HG02943 (cell line): ENCODE measurements around the gene SH2D1B.
"Not testable (repeated sequence)": the region's sequence is repeated elsewhere in the genome, so short reads cannot be mapped to it uniquely, and the experiment has no call there.

Source experiments
- ATAC-seq: cut with Tn5 transposase; IDR thresholded peaks from one replicate; pipeline ENCODE4 v1.9.1; 2021; ENCODE audit warnings: mild to moderate bottlenecking, low read depth, moderate library complexity; ENCODE audit not compliant: unreplicated experiment

SH2D1B gene

DNA sequence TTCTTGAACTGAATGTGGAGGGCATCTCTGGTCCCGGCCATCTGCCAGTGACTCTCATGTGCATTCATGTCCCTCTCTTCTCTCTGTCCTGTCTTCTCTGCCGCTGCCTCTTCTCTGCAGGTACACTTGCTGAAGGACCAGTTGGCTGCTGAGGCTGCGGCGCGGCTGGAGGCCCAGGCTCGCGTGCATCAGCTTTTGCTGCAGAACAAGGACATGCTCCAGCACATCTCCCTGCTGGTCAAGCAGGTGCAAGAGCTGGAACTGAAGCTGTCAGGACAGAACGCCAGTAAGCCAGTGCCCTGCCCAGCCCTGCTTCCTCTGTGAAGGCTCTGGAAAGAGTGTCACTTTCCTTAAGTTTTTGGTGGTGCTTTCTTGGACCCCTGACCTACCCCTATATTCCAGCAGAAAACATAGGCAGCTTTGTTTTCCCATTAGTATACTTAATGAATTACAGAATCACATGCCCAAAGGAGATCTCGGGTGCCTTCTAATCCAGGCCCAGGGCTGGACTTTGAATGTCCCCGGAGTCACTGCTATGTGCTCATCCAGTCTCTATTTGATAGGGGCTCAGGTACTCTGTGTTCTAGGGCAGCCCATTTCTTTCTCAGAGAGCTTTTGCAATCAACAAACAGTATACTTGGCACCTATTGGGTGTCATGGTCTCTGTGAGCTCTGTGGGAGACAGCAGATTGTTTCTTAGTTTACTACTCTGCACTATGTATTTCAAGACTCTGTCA, 46.5 kb downstream of the SH2D1B start:
- no peak for ATAC-seq

DNA sequence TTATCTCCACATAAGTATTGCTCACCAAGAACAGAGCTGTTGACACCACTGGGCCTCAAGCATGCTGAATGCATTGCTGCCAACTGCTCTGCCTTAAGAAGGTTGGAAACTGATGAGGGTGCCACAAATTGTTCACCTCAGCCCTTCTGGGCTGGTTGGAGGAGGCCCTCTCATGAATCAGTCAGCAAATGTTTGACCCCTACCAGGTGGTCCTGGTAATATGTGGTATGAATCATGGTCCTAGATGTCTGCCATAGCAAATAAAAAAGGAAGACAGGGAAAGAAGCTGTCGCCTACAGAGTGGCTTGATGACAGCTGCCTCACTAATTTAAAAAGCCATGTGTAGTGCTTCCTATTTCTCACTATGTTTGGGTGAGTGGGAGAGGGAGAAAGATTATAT, 47.4 kb downstream of the SH2D1B start:
- no peak for ATAC-seq

DNA sequence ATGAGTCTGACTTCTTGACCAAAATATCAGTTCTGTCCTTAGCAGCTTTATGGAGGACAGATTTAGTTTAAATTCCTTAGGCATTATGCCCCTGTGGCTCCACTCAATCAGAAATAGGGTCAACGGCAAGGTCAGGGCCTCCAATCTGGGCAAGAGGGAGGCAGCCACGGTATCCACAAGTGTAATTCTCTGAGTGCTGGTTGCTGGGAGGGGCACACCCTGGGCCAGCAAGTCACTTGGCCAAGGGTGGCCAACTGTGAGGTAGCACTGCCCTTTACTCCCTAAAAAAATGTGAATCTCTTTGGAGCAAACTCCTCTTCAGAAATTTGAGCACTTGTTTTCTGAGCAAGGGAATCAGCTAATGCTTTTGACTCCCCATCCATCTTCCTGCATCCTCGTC, 48.1 kb downstream of the SH2D1B start:
- no peak for ATAC-seq

DNA sequence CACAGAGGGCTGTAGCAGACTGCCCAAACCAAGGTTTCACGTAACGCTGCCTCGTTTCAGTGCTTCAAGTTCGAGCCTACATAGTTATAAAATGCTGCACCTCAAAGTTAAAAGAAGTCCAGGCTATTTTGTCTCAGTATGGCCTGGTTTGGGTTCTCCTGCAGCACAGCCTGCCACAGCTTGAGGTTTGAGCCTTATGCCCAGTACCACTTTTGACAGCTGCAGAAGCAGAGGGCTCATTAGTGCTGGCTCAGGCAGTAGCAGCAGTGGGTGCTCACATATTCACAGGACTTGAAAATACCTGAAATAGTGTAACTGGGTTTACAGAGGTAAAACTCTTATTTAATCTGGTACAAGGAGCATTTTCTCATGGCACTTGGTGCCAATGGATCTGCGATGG, 50.6 kb downstream of the SH2D1B start:
- ATAC-seq, result peak; percentile 58

DNA sequence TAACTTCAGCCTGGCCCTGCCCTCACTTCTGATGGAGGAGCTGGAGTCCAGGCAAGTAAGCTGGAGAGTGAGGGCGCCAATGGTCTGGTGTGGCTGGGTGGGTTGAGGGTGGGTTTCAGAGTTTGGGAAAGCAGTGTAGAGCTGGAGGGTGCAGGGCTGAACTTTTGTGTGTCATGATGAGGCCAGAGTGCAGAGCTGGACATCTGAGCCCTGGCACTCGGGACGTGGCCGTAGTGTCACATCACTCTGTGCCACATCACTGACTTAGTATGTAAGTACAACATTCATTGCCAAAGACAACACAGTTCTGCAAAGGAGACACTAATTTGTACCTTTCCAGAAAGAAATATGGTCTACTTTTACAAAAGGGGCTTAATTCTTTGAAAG, 51.1 kb downstream of the SH2D1B start:
- no peak for ATAC-seq

DNA sequence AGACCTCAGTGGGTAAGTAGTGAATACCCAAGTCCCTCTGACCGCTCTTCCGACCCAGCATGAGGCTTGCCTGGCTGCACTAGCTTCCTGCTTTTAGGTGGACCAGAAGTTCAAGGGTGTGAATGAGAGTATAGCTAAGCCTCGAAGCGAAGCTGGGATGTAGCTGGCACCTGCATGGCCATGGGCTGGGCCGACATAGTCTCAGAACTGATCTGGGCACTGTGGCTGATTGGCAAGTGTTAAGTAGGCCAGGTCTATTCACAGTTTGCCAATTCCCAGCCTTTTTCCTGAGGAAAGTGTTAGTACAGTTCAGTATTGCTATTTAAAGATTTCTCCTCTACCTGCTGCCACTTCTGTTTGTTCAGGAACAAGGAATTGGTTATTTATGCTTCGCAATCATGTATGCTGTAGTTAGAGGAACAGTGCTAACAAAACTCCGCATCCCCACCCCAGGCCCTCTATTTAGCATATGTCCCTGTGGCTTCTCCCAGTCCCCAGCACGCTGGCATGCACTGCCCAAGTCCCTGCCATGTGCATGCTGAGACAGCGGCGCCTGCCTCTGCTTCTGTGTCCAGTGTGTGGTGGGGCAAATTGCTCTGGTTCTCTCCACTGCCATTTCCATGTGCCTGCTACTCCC, 51.6 kb downstream of the SH2D1B start:
- ATAC-seq, result no peak

DNA sequence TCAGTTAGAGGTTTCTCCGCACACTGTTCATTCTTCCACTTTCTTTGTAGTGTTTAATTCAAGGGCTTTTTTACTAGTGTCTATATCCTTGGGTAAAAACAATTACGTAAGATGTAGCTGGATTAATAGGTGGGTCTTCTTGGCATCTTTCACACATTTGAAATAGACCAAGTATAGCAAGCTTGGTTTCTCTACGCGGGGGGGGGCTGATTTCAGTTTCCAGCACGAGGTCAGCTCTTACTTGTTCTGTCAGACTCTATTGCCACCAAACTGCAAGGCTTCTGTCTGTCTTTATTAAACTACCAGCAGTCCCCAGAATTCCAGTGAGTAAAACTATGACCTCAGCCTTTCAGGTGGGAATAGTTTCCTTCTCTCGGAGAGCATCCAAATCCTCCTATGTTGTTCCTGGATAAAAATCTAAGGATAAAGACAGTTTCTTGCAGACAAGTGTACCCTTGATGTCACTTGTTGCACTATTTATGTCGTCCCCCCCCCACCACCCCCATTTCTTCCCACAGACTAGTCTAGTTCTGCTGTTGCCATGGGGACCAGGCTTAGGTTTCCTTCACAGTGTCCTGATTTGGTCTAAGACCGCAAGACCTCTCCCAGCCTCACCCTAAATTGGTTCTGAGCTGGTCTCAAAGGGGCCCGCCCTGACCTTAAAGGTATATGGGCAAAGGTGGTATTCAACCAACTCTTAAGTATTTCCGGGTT, 52.3 kb downstream of the SH2D1B start:
- ATAC-seq, result no peak

DNA sequence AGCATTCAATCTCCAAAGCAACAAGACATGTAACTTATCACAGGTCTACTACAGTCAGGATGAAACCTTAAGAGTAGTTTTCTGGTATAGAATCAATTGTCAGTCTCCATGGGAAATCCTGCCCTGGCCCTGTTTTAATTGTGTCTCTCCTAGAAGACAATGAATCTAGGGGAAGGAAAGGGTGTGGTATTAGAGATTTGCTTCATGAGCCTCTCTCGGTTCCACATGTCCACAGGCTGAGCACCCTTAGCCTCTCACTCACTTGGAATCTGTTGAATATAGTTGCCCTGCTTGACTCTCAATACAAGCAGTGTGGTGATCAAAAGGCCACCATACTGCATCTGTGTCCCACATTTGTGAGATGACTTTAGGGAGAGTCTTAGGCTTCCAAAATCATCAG, 53.0 kb downstream of the SH2D1B start:
- no peak for ATAC-seq

DNA sequence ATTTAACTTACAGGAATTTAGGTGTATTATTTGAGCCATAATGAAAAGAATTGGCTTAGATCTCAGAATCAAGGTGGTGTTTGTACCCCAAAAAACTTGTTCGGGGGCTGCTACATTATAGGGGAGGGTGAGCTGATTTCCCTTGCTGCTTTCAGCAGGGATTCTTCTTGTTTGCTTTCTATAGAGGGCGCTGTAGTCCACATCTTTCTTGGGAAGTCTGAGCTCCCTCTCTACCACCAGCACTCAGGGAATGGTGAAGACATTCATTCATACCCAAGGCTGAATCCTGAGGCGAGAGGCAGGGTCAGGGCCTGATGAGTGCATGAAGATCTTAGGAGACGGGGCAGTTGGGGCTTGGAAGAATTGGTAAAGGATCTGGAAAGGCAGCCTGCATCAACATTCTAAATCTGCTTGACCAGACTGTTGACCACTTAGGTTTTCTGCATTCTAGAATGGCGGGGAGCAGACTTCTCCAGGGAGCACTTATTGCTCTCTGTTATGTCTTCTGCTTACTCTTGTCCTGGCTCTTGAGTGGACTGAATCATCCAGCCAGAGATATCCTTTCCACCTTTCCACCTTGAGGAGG, 54.2 kb downstream of the SH2D1B start:
- no peak for ATAC-seq

DNA sequence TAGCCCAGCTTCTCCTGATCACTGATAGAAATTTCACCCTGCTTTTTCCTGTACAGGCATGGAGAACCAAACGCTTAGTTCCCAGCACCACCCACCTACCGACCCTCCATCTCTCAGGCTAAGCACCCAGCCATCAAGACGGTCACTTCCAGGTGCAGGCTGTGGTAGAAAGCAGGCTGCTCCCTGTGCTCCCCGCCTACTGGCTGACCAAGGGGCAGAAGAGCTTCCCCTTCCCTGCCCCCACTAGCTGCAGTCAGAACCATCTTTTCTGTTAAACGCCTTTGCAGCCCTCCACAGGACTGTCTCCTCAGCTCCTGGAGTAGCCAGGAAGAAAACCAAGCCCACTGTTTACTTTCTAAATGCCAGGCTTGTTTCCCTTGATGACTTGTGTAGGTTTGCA, 58.2 kb downstream of the SH2D1B start:
- no peak for ATAC-seq

DNA sequence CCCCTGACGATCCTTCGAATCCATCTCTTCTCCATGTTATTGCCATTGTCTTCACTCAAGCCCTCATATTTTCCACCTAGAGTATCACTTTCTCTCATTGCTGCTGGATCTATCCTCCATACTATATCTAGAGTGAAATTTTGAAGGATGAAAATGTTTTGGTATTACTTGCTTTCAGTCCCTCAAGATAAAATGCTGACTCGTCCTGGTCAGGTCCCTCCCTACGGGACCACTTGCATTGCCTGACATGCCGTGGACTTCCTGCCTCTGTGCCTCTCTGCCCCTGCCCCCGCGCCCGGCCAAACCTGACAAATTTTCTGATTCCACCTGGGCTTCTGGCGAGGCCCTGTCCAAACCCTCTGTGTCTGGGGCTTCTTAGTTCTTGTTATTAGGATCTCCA, 58.9 kb downstream of the SH2D1B start:
- no peak for ATAC-seq

DNA sequence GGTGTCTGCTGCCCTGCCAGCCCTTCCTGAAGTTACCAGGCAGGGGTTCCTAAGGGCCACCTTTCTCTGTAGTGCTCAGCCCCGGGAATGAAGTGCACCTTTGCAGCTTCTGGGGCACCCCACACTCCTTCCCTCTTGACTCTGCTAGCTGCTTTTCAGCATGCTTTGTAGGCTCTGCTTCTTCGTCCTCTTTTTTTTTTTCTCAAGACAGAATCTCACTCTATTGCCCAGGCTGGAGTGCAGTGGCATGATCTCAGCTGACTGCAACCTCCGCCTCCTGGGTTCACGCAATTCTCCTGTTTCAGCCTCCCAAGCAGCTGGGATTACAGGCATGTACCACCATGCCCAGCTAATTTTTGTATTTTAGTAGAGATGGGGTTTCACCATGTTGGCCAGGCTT, 60.1 kb downstream of the SH2D1B start:
- not testable (repeated sequence) for ATAC-seq

DNA sequence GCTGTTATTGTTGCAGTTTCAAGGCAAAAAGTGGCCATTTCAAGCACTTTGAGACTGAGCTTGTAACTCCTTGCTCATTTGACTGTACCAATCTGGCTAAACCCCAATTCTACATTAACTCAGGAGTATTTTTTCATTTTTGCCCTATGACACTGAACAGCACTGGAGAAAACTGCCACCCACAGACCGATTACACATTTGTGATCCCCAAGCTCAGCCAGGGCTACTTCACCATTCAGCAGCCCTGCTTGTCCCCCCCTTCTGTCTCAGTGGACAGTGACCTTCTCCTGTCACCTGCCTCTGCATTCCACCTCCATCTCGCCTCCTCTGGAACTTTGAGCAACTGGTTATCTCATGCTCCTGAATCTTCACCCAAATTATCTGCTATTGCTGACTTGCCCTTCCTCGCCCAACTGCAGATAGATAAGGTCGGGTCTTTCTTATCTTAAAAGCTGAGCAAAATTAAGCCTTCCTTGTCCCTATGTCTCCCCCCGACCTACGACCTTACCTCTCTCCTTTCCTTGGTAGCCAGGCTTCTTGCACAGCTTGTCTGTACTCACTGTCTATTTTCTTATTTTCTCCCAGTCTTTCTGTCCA, 60.6 kb downstream of the SH2D1B start:
- ATAC-seq, result no peak

DNA sequence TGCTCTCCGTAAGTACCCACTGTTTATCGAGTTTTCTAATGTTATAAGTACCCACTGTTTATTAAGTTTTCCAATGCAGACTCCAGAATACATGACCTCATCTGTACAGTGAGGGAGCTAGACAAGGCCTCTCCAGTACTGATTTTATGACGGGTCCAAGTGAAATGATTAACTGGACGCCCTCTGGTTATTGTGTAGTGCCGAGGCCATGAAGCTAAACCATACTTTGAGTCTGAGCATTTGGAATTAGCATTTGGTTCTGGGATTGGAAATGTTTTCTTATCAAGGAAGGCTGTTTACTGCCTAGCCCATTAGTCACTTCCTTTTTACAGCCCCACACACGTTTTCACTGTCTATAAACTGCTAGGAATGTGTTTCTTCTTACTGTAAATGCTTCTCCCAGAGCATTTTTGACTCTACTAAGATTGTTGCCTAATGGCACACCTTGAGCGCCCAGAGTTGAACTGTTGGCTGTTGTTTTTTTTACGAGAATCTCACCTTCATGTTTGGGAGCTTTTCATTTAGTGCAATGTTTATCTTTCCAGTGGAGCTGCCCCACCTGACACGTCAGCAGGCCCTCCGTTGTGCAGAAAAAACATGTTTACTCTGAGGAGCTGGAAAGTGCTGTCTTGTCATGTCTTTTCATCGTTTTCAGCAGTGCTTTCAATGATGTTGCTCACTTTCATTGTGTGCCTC, 62.2 kb downstream of the SH2D1B start:
- no peak for ATAC-seq

DNA sequence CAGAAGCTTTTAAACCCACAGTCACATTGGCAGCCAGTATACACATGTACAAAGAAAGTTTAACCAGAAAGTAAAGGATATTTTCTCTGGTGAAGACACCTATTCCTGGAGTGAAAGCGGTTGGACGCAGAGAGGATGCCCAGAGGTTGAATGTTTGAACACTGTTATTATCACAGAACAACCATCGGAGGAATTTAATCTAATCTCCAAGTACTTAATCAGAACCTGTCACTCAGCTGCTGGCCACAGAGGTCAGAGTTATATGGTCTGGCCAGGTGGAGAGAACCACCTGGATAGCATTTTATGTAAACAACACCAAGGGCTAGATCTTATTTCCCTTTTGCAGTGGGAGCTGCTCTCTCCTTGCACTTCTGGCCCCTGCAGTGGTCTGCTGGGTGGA, 64.7 kb downstream of the SH2D1B start:
- no peak for ATAC-seq
